Type B pancreatic cell (in vitro differentiated cells): ENCODE data around the gene CRIP1. TPM values are rescaled to one million over a fixed set of nuclear protein-coding genes. Genes with fewer than 3 reads are reported as not detected.

Experiments used
- DNase-seq: peaks from one replicate; pipeline ENCODE4 v3.0.0; 2021; ENCODE audit warnings: mixed read lengths; ENCODE audit not compliant: unreplicated experiment; ENCODE audit errors: extremely low spot score
- H3K27ac Mint-ChIP-seq: 2 replicates; pipeline ENCODE4 v1.8.0; 2021; ENCODE audit warnings: mild to moderate bottlenecking, mixed read lengths
- H3K27me3 Mint-ChIP-seq: 2 replicates; pipeline ENCODE4 v1.8.0; 2021; ENCODE audit warnings: mixed read lengths
- H3K36me3 Mint-ChIP-seq: 2 replicates; pipeline ENCODE4 v1.8.0; 2021; ENCODE audit warnings: mixed read lengths
- H3K4me1 Mint-ChIP-seq: one replicate; pipeline ENCODE4 v1.8.0; 2021; ENCODE audit warnings: mixed read lengths; ENCODE audit not compliant: unreplicated experiment
- H3K4me3 Mint-ChIP-seq: 2 replicates; pipeline ENCODE4 v1.8.0; 2021; ENCODE audit warnings: mild to moderate bottlenecking, mixed read lengths
- H3K9me3 Mint-ChIP-seq: 2 replicates; pipeline ENCODE4 v1.8.0; 2021; ENCODE audit warnings: mixed read lengths
- total RNA-seq: library from RNA; stranded (reverse); gene quantifications from 2 replicates; pipeline ENCODE4 v1.2.1, GENCODE V29; 2021; ENCODE audit warnings: low replicate concordance
- TF ChIP-seq, protein P1 (sequence below): fragments of 200-600 bp; sonication (generic); conservative IDR thresholded peaks from 2 replicates; pipeline ENCODE4 v1.5.0; 2021; ENCODE audit warnings: antibody characterized with exemption, mild to moderate bottlenecking

CRIP1 gene
- total RNA-seq, 1 donor from 2014 or later: 15.4 TPM

- Mint-ChIP-seq H3K27me3 (peaks cover 20% of the 10 kb centered on the region), H3K4me3 (no peak overlapping the region), H3K36me3 (no peaks in the 10 kb centered on the region), H3K4me1 (no peaks in the 10 kb centered on the region), H3K9me3 (no peaks in the 10 kb centered on the region), H3K27ac (no peak overlapping the region)
- no peak for DNase-seq
- TF ChIP-seq, protein P1, sequence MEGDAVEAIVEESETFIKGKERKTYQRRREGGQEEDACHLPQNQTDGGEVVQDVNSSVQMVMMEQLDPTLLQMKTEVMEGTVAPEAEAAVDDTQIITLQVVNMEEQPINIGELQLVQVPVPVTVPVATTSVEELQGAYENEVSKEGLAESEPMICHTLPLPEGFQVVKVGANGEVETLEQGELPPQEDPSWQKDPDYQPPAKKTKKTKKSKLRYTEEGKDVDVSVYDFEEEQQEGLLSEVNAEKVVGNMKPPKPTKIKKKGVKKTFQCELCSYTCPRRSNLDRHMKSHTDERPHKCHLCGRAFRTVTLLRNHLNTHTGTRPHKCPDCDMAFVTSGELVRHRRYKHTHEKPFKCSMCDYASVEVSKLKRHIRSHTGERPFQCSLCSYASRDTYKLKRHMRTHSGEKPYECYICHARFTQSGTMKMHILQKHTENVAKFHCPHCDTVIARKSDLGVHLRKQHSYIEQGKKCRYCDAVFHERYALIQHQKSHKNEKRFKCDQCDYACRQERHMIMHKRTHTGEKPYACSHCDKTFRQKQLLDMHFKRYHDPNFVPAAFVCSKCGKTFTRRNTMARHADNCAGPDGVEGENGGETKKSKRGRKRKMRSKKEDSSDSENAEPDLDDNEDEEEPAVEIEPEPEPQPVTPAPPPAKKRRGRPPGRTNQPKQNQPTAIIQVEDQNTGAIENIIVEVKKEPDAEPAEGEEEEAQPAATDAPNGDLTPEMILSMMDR: no peak
Observed at GRCh38 chr14:105529319-105529568, 42.6 kb downstream of the CRIP1 start.

- Mint-ChIP-seq H3K36me3 (no peaks in the 10 kb centered on the region), H3K9me3 (no peaks in the 10 kb centered on the region), H3K27me3 (peaks cover 16% of the 10 kb centered on the region), H3K27ac (no peak overlapping the region), H3K4me3 (no peak overlapping the region), H3K4me1 (no peaks in the 10 kb centered on the region)
- DNase-seq: no peak
- TF ChIP-seq, protein P1: no peak
Observed at GRCh38 chr14:105529569-105530284, 43.0 kb downstream of the CRIP1 start.

DNA sequence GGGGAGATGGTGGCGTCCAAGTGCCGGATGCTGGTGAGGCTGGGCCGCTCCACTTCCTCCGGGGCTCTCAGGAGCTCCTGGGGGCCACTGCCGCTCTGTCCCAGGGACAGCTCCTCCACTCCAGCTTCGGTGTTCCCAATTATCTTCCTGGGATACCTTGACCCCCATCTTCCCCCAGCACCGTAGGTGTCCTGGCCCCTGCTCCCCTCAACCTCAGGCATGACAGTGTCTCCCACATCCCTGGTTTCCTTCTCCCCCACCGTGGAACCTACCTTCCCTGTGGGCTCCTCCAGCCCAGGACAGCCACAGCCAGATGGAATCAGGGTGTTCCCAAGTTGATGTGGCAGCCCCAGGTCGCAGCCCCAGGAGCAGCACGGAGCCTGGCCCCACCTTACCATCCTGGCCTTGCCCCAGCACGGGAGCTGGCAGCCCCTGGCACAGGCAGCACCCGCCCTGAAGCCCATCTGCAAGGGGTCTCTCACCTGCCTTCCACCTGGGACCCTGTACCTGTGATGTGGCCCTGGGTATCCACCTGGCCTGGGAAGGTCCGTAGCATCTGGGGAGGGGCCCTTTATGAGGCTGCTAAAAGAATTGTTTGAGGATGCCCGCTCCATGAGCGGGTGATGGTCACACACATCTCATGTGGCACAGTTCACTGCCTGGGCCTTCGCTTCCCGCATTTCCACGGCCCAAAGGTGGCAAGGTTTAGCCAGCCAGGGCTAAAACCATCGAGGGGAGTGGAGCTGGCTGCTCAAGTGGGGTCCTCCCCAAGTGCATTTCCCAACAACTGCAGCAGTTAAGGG lies 43.8 kb downstream of the CRIP1 start:
- H3K27ac Mint-ChIP-seq: no peak overlapping the region
- H3K4me3 Mint-ChIP-seq: no peak overlapping the region
- no peak for DNase-seq
- H3K27me3 Mint-ChIP-seq: peaks cover 12% of the 10 kb centered on the region
- H3K9me3 Mint-ChIP-seq: no peaks in the 10 kb centered on the region
- H3K4me1 Mint-ChIP-seq: no peaks in the 10 kb centered on the region
- TF ChIP-seq, protein P1: no peak
- H3K36me3 Mint-ChIP-seq: no peaks in the 10 kb centered on the region

DNA sequence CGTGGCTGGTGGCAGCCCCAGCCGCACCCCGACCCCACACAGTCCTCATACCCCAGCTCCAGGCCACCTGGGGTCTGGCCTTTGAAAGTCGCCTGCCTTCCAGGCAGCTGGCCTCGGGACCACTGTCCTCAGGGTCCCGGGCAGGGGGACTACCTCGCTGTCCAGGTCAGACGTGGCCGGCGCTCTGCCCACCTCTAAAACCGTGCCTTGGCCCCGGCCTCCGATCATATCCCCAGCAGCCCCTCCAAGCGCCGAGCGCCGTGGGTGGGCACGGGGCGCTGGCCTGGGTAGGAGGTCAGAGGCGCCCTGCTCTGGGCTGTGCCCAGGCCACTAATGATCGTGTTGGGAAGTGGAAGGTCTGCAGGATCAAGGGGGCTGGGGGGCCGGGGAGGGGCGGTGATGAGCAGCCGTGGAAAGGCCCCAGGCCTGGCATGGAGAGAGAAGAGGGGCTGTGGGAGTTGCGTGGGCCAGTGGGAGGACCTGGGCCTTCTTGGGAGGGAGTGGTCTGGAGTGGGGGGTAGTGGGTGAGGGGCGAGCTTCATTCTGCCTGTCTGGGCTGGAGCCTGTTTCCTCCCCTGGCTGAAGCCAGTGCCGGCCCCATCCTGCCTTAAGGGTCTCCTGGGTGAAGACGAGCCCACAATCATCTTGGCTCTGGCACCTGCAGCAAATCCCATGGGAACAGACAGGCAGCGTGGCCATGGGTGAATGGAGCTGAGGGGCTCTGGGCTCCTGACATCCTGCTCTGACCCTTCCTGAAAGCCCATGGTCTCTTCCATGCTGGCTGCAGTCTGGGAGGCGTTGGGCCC lies 44.6 kb downstream of the CRIP1 start:
- DNase-seq: no peak
- H3K36me3 Mint-ChIP-seq: no peaks in the 10 kb centered on the region
- no peaks in the 10 kb centered on the region for H3K4me1 Mint-ChIP-seq
- no peak overlapping the region for H3K4me3 Mint-ChIP-seq
- no peak overlapping the region for H3K27ac Mint-ChIP-seq
- no peaks in the 10 kb centered on the region for H3K9me3 Mint-ChIP-seq
- TF ChIP-seq, protein P1: no peak
- H3K27me3 Mint-ChIP-seq: peaks cover 8% of the 10 kb centered on the region

DNA sequence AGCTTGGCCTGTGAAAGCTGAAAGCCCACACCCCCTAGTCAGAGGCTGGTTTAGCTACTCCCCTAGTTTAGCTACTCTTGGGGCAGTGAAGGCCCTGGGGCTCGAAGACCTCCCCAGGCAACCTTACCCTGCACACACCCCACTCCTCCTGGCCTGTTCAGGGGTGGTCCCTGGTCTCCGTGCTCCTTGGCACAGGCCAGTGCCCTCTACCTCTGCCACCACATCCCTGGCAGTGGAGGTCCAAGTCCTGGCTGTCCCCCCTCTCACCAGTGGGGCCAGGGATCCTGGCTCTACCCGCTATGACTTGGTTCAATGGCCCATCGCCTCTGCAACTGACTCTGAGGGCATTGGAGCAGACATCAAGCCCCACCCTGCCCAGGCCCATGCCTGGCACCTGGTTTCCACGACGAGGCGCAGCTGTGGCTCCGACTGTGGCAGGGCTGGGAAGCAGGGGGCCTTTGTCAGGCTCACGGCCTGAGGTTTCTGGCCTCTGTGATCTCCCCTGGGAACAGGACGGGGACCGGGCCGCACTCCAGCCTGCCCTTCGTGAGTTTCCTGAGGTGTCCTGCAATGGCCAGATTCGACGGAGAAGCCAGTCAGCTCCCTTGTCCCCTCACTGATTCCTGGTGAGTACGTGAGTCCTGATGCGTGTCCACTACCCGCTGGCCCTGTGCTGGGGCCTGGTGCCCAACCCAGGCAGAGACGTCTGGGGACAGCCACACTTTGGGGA lies 45.4 kb downstream of the CRIP1 start:
- TF ChIP-seq, protein P1: no peak
- no peaks in the 10 kb centered on the region for H3K9me3 Mint-ChIP-seq
- H3K4me1 Mint-ChIP-seq: no peaks in the 10 kb centered on the region
- DNase-seq: no peak
- H3K27me3 Mint-ChIP-seq: peaks cover 11% of the 10 kb centered on the region
- H3K4me3 Mint-ChIP-seq: no peak overlapping the region
- no peaks in the 10 kb centered on the region for H3K36me3 Mint-ChIP-seq
- no peak overlapping the region for H3K27ac Mint-ChIP-seq
